Measurements from ENCODE around the gene PLEKHG5. TPM values are rescaled to one million over a fixed set of nuclear protein-coding genes. Genes with fewer than 3 reads are reported as not detected.

The PLEKHG5 gene
- total and polyA plus RNA-seq, 10 of the 15 experiments (the other 5 are each of a cell fraction or from before 2014, with no cell fraction given), result 0.04 to 1.1 (median 0.18) TPM; not detected in 1

DNA sequence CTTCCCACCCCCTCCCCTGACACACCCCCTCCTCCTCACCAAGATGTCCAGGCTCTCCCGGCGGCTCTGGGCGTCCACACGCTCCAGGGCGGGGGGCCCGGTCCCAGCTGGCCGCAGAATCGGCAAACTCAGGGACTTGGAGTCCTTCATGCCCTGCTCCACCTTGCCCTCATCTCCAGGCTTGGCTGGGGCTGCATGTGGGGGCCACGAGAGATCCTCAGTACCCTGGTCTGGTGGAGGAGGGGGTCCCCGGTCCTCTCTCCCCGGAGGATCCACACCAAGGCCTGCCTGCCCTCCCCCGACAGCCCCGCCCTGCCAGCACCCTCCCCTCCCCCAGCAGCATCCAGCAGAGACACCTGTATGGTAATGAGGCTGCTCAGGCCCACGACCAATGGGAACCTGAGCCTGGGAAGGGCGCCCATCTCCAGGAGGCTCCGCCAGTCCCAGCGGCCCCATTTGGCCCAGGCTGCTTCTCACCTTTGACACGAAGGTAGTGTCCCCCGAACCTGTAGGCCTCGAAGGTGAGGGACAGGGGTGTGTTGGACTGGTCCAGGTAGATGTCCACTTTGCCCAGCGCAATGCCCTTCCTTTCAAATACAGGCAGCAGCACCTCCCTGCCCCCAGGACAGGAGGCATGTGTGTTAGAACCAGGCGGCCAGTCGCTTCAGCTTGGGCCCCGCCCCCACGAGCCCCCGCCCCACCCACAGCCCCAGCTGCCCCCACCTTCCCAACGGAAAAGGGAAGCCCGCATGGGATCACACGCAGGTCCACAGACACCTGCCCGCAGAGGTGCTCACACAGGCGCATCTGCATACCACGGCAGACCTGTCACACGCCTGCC lies 17.3 kb downstream of the PLEKHG5 start (continued):
- TF ChIP-seq, protein P1, sequence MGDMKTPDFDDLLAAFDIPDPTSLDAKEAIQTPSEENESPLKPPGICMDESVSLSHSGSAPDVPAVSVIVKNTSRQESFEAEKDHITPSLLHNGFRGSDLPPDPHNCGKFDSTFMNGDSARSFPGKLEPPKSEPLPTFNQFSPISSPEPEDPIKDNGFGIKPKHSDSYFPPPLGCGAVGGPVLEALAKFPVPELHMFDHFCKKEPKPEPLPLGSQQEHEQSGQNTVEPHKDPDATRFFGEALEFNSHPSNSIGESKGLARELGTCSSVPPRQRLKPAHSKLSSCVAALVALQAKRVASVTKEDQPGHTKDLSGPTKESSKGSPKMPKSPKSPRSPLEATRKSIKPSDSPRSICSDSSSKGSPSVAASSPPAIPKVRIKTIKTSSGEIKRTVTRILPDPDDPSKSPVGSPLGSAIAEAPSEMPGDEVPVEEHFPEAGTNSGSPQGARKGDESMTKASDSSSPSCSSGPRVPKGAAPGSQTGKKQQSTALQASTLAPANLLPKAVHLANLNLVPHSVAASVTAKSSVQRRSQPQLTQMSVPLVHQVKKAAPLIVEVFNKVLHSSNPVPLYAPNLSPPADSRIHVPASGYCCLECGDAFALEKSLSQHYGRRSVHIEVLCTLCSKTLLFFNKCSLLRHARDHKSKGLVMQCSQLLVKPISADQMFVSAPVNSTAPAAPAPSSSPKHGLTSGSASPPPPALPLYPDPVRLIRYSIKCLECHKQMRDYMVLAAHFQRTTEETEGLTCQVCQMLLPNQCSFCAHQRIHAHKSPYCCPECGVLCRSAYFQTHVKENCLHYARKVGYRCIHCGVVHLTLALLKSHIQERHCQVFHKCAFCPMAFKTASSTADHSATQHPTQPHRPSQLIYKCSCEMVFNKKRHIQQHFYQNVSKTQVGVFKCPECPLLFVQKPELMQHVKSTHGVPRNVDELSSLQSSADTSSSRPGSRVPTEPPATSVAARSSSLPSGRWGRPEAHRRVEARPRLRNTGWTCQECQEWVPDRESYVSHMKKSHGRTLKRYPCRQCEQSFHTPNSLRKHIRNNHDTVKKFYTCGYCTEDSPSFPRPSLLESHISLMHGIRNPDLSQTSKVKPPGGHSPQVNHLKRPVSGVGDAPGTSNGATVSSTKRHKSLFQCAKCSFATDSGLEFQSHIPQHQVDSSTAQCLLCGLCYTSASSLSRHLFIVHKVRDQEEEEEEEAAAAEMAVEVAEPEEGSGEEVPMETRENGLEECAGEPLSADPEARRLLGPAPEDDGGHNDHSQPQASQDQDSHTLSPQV (IDR thresholded peaks at IDR 0.05), result no peak
- no peak for TF ChIP-seq JUNB (IDR thresholded peaks at IDR 0.05)

DNA sequence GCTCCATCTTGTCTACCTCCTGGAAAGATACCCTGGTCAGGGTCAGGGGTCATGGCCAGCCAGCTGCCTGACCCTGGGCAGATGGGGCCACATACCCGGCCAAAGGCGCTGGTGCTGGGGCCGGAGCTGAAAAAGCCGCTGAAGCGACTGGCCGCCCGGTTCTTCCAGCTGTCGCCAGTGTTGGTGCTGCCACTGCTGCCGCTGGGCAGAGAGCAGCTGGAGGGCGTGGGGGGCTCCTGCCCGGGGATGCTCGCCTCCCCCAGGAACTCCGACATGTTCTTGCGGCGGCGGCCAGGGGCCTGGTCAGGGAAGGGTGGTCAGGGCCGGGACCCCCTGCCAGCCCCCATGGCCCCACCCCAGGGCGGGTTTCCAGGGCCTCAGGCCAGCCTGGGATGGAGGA lies 18.3 kb downstream of the PLEKHG5 start:
- Histone ChIP-seq H3K9me3 (replicated peaks; ENCODE audit: control insufficient read depth, insufficient read depth, low read length) (no peaks in the 10 kb centered on the region), H3K27ac (ENCODE audit: control insufficient read depth, insufficient read depth) (no peak overlapping the region), H4K20me1 (ENCODE audit: control insufficient read depth, insufficient read depth) (no peaks in the 10 kb centered on the region), H3K79me2 (ENCODE audit: control insufficient read depth, insufficient read depth, low read length) (no peaks in the 10 kb centered on the region), H3K4me2 (ENCODE audit: control insufficient read depth, insufficient read depth) (no peak overlapping the region), H3K27me3 (replicated peaks in 1 of 2; ENCODE audit: control insufficient read depth in 2 of 2, insufficient read depth in 2 of 2, low read length in 1 of 2) (no peaks in the 10 kb centered on the region), H2AFZ (ENCODE audit: control insufficient read depth, low read depth, low read length) (no peak overlapping the region), H3K4me3 (no peak overlapping the region), H3K9ac (ENCODE audit: control insufficient read depth, insufficient read depth, low read length) (no peak overlapping the region), H3K36me3 (ENCODE audit: control insufficient read depth in 2 of 2, insufficient read depth in 2 of 2, low read length in 1 of 2) (no peaks in the 10 kb centered on the region), H3K4me1 (ENCODE audit: control insufficient read depth, insufficient read depth, low read length) (no peaks in the 10 kb centered on the region)
- intact Hi-C loops (cut with micrococcal nuclease; ENCODE audit: unreplicated experiment) (no loop called here), in situ Hi-C loops (cut with MboI) (no loop called here)
- no TSS peak for BruUV-seq (replicated peaks)
- ChIA-PET RAD21 (ENCODE audit: unreplicated experiment) (no interaction called here), CTCF (no interaction called here), SMC1A (ENCODE audit: uncharacterized antibody, unreplicated experiment) (no interaction called here), POLR2A (no interaction called here)
- WGBS (ENCODE audit: insufficient coverage, insufficient replicate concordance, low lambda C conversion rate, missing lambda C conversion rate), result 59% methylated on average over 10 of the region's 18 CpGs
- FAIRE-seq (no peak), ATAC-seq (no peak), DNase-seq (ENCODE audit: low read depth, low spot score) (no peak)
- TF ChIP-seq JUND (IDR thresholded peaks at IDR 0.05; ENCODE audit: low read depth, low read length), result no peak
- TF ChIP-seq NR2F1 (conservative IDR thresholded peaks at IDR 0.05), result no peak
- TF ChIP-seq, protein P1 (IDR thresholded peaks at IDR 0.05), result no peak
- TF ChIP-seq MXI1 (IDR thresholded peaks at IDR 0.05; ENCODE audit: low read depth, low read length), result no peak
- TF ChIP-seq PML (IDR thresholded peaks at IDR 0.05; ENCODE audit: low read length), result no peak
- TF ChIP-seq, protein P2, sequence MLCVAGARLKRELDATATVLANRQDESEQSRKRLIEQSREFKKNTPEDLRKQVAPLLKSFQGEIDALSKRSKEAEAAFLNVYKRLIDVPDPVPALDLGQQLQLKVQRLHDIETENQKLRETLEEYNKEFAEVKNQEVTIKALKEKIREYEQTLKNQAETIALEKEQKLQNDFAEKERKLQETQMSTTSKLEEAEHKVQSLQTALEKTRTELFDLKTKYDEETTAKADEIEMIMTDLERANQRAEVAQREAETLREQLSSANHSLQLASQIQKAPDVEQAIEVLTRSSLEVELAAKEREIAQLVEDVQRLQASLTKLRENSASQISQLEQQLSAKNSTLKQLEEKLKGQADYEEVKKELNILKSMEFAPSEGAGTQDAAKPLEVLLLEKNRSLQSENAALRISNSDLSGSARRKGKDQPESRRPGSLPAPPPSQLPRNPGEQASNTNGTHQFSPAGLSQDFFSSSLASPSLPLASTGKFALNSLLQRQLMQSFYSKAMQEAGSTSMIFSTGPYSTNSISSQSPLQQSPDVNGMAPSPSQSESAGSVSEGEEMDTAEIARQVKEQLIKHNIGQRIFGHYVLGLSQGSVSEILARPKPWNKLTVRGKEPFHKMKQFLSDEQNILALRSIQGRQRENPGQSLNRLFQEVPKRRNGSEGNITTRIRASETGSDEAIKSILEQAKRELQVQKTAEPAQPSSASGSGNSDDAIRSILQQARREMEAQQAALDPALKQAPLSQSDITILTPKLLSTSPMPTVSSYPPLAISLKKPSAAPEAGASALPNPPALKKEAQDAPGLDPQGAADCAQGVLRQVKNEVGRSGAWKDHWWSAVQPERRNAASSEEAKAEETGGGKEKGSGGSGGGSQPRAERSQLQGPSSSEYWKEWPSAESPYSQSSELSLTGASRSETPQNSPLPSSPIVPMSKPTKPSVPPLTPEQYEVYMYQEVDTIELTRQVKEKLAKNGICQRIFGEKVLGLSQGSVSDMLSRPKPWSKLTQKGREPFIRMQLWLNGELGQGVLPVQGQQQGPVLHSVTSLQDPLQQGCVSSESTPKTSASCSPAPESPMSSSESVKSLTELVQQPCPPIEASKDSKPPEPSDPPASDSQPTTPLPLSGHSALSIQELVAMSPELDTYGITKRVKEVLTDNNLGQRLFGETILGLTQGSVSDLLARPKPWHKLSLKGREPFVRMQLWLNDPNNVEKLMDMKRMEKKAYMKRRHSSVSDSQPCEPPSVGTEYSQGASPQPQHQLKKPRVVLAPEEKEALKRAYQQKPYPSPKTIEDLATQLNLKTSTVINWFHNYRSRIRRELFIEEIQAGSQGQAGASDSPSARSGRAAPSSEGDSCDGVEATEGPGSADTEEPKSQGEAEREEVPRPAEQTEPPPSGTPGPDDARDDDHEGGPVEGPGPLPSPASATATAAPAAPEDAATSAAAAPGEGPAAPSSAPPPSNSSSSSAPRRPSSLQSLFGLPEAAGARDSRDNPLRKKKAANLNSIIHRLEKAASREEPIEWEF (IDR thresholded peaks at IDR 0.05; ENCODE audit: insufficient replicate concordance, low read depth, low read length), result no peak

Data from GM12878 (cell line).